Kidney (tissue), 14 donors: ENCODE results near the gene NFKBIE. TPM values are rescaled to one million over a fixed set of nuclear protein-coding genes. Genes with fewer than 3 reads are reported as not detected.

ENCODE experiments used
- DNase-seq, 5 donors: peaks; one replicate each; pipeline ENCODE4 v3.0.0-alpha.2; 2013 to 2020
- FAIRE-seq: peaks from 2 replicates; lab custom pipeline; 2012; peaks lifted over from hg19 to GRCh38; lab: Jason Lieb, UNC
- H3K27ac ChIP-seq, 2 donors: one replicate each; pipeline ENCODE4 v1.7.0; 2013; ENCODE audit warnings: low read depth in 2 of 2, low read length in 2 of 2, inconsistent platforms in 1 of 2
- H3K27me3 ChIP-seq: one replicate; pipeline ENCODE4 v1.7.1; 2013; ENCODE audit warnings: low read length, inconsistent platforms; ENCODE audit not compliant: control insufficient read depth, insufficient read depth
- H3K36me3 ChIP-seq, 3 donors: one replicate each; pipeline versions ENCODE4 v1.7.0 to v1.7.1; 2013; ENCODE audit warnings: low read length in 3 of 3, control low read depth in 1 of 3, inconsistent platforms in 1 of 3; ENCODE audit not compliant: insufficient read depth in 3 of 3, control insufficient read depth in 2 of 3
- H3K4me1 ChIP-seq, 3 donors: one replicate each; pipeline versions ENCODE4 v1.7.0 to v1.7.1; 2013; ENCODE audit warnings: low read length in 3 of 3, inconsistent platforms in 1 of 3, low read depth in 1 of 3; ENCODE audit not compliant: control insufficient read depth in 2 of 3, insufficient read depth in 2 of 3
- H3K4me3 ChIP-seq, 3 donors: one replicate each; pipeline versions ENCODE4 v1.7.0 to v1.8.1; 2013; ENCODE audit warnings: low read length in 3 of 3, control low read depth in 1 of 3, inconsistent platforms in 1 of 3
- H3K9ac ChIP-seq, 3 donors: one replicate each; pipeline versions ENCODE4 v1.7.0 to v1.7.1; 2013; ENCODE audit warnings: low read length in 3 of 3, control low read depth in 1 of 3, inconsistent platforms in 1 of 3
- H3K9me3 ChIP-seq, 3 donors: one replicate each; pipeline versions ENCODE4 v1.7.0 to v1.7.1; 2013; ENCODE audit warnings: low read length in 3 of 3, control low read depth in 1 of 3, inconsistent platforms in 1 of 3; ENCODE audit not compliant: control insufficient read depth in 2 of 3, insufficient read depth in 1 of 3
- intact Hi-C: fragments of 100-400 bp; cut with DNase I; formaldehyde crosslinking; loops from one replicate; pipeline ENCODE4 v1.11.1; 2022
- polyA plus RNA-seq: library from polyadenylated mRNA; stranded (reverse); fragments of 350-450 nt; fragmentation: Illumina TruSeq; extraction: RNeasy Lipid Tissue Mini Kit (QIAGEN cat#74804); gene quantifications from one replicate; pipeline ENCODE4 v1.2.3, GENCODE V29; 2014; ENCODE audit warnings: low read depth, low replicate concordance; ENCODE audit not compliant: insufficient read depth
- total RNA-seq: library from RNA; stranded (reverse); fragmentation: NEBNext Ultra II Directional; extraction: Animal tissue kit (Norgen Biotek cat#: 25700); gene quantifications from one replicate; pipeline ENCODE4 v1.2.1, GENCODE V29; 2021
- TF ChIP-seq, protein P1 (sequence below): IDR thresholded peaks from 3 replicates; pipeline ENCODE4 v1.5.1; 2012; ENCODE audit warnings: mild to moderate bottlenecking, moderate library complexity, borderline replicate concordance; ENCODE audit not compliant: insufficient read depth; ENCODE audit errors: extremely low read depth
- donor health status: control.
- donor health status: control.
- donor health status: control.
- donor health status: control.
- donor health status: control.
- donor health status: DM: yes; HTN: yes; CAD: no.
- donor health status: Normal renal cell carcinoma (clear cell type).

NFKBIE gene
- total and polyA plus RNA-seq, 2 donors from 2014 or later = 12.6 to 19.0 TPM

DNA sequence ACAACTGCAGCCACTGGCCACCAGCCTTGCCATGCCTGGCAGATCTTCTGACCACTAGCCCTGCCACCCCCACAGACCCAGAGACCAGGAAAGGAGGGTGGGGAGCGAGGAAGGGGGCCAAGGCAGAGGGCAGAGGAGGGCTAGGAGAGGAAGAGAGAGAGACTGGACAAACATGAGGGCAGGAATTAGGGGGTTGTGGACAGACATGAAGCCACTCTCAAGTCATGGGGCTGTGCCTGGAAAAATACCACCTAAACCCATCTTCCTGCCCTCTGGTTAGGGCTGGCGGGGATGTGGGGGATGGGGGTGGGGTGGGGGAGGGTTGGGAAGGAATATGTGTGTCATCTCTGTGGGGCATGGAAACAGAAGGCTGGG lies 43.4 kb downstream of the NFKBIE start:
- no peaks in the 10 kb centered on the region for H3K36me3 ChIP-seq
- H3K27ac ChIP-seq = peak overlapping the region; percentile 86 to 91
- DNase-seq (no peak), FAIRE-seq (no peak)
- no peaks in the 10 kb centered on the region for H3K9me3 ChIP-seq
- peak overlapping the region in 1 of 3 donors; percentile 3 for H3K9ac ChIP-seq
- peaks cover 0 to 38% (median 14%) of the 10 kb centered on the region in 3 donors for H3K4me1 ChIP-seq
- TF ChIP-seq, protein P1, sequence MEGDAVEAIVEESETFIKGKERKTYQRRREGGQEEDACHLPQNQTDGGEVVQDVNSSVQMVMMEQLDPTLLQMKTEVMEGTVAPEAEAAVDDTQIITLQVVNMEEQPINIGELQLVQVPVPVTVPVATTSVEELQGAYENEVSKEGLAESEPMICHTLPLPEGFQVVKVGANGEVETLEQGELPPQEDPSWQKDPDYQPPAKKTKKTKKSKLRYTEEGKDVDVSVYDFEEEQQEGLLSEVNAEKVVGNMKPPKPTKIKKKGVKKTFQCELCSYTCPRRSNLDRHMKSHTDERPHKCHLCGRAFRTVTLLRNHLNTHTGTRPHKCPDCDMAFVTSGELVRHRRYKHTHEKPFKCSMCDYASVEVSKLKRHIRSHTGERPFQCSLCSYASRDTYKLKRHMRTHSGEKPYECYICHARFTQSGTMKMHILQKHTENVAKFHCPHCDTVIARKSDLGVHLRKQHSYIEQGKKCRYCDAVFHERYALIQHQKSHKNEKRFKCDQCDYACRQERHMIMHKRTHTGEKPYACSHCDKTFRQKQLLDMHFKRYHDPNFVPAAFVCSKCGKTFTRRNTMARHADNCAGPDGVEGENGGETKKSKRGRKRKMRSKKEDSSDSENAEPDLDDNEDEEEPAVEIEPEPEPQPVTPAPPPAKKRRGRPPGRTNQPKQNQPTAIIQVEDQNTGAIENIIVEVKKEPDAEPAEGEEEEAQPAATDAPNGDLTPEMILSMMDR = no peak
- intact Hi-C loops = no loop called here
- H3K4me3 ChIP-seq = no peak overlapping the region
- no peaks in the 10 kb centered on the region for H3K27me3 ChIP-seq

GRCh38 chr6:44221291-44221960 lies 43.9 kb downstream of the NFKBIE start:
- intact Hi-C loops = no loop called here
- Histone ChIP-seq H3K36me3 (no peaks in the 10 kb centered on the region), H3K9me3 (no peaks in the 10 kb centered on the region), H3K4me1 (peaks cover 0 to 35% (median 14%) of the 10 kb centered on the region in 3 donors), H3K9ac (peak overlapping the region in 1 of 3 donors; percentile 3), H3K27ac (peak overlapping the region; percentile 86 to 91), H3K27me3 (no peaks in the 10 kb centered on the region), H3K4me3 (no peak overlapping the region)
- no peak for FAIRE-seq
- TF ChIP-seq, protein P1 = peak; percentile 76
- DNase-seq = peak; percentile 65 to 97 (median 80)

GRCh38 chr6:44220913-44221290 lies 44.4 kb downstream of the NFKBIE start:
- H3K27ac ChIP-seq = peak overlapping the region; percentile 86 to 91
- H3K27me3 ChIP-seq = no peaks in the 10 kb centered on the region
- no peak overlapping the region for H3K9ac ChIP-seq
- no peaks in the 10 kb centered on the region for H3K9me3 ChIP-seq
- TF ChIP-seq, protein P1 = no peak
- H3K4me1 ChIP-seq = peaks cover 0 to 32% (median 14%) of the 10 kb centered on the region in 3 donors
- peak in 1 of 5 donors; percentile 49 for DNase-seq
- no peak for FAIRE-seq
- H3K4me3 ChIP-seq = no peak overlapping the region
- intact Hi-C loops = no loop called here
- H3K36me3 ChIP-seq = no peaks in the 10 kb centered on the region
